ENCODE measurements around the gene DDA1.

- TF ChIP-seq CTCF (IDR thresholded peaks at IDR 0.05) = no peak
- no peak for TF ChIP-seq POLR2A (IDR thresholded peaks at IDR 0.05)
- TF ChIP-seq POLR2AphosphoS5 (IDR thresholded peaks at IDR 0.05) = no peak
Observed at GRCh38 chr19:17359905-17360800, 50.8 kb downstream of the DDA1 start.
